ENCODE data around the gene TMCC1. TPM values are rescaled to one million over a fixed set of nuclear protein-coding genes. Genes with fewer than 3 reads are reported as not detected.
A peak's percentile ranks its signal among the peaks of the same experiment; 100 is the strongest.

Gene TMCC1
- total RNA-seq, 2 donors from 2014 or later = 41.0 to 51.1 TPM

- DNase-seq = no peak
- Mint-ChIP-seq H3K9me3 (no peaks in the 10 kb centered on the region), H3K27ac (peak overlapping the region; percentile 76), H3K36me3 (ENCODE audit: low read depth) (peaks cover 3% of the 10 kb centered on the region), H3K4me3 (peak overlapping the region; percentile 77), H3K27me3 (ENCODE audit: insufficient read depth) (peaks cover 17% of the 10 kb centered on the region), H3K4me1 (peaks cover 57% of the 10 kb centered on the region)
- peaks cover 11% of the 10 kb centered on the region for H3K4me1 ChIP-seq (ENCODE audit: control insufficient read depth, insufficient read depth, low read length)
- no peak overlapping the region for H3K27ac ChIP-seq (ENCODE audit: low read depth, low read length)
- WGBS, 2 experiments (ENCODE audit: insufficient coverage in 1 of 2, insufficient read length in 1 of 2) = 80 to 82% methylated on average over 5 to 8 of the region's 8 CpGs
- H3K4me3 ChIP-seq (ENCODE audit: low read length) = peak overlapping the region; percentile 73
- no peak overlapping the region for H3K9ac ChIP-seq (ENCODE audit: extremely low read depth, low read length, poor library complexity, severe bottlenecking)
- TF ChIP-seq, protein P1, sequence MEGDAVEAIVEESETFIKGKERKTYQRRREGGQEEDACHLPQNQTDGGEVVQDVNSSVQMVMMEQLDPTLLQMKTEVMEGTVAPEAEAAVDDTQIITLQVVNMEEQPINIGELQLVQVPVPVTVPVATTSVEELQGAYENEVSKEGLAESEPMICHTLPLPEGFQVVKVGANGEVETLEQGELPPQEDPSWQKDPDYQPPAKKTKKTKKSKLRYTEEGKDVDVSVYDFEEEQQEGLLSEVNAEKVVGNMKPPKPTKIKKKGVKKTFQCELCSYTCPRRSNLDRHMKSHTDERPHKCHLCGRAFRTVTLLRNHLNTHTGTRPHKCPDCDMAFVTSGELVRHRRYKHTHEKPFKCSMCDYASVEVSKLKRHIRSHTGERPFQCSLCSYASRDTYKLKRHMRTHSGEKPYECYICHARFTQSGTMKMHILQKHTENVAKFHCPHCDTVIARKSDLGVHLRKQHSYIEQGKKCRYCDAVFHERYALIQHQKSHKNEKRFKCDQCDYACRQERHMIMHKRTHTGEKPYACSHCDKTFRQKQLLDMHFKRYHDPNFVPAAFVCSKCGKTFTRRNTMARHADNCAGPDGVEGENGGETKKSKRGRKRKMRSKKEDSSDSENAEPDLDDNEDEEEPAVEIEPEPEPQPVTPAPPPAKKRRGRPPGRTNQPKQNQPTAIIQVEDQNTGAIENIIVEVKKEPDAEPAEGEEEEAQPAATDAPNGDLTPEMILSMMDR (conservative IDR thresholded peaks at IDR 0.05) = no peak
- H3K36me3 ChIP-seq (ENCODE audit: control insufficient read depth, insufficient read depth, low read length) = no peaks in the 10 kb centered on the region
- no peaks in the 10 kb centered on the region for H3K9me3 ChIP-seq (ENCODE audit: control insufficient read depth, low read length)
- H3K27me3 ChIP-seq (ENCODE audit: control insufficient read depth, insufficient read depth, low read length, poor library complexity, severe bottlenecking) = peaks cover 20% of the 10 kb centered on the region
These were observed 289.3 kb downstream of the TMCC1 start for GRCh38 chr3:129603991-129604749.

DNA sequence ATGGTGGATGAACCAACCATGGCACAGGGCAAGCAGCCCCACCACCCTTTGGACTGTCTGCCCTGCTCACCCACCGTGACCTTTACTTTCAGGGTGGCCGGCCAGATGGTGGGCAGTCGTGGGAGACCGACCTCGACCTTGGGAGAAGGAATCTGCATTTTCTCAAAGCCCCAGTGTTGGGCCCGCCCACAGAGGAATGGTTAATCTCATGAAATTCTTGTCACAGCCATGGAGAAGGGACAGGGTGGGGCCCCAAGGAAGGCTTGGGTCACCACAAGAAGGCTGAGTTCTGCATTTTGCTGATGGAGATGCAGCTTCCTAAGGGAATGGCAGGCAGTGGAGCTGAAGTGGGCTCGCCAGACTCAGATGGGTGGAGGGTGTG lies 290.0 kb downstream of the TMCC1 start:
- peaks cover 20% of the 10 kb centered on the region for H3K27me3 ChIP-seq (ENCODE audit: control insufficient read depth, insufficient read depth, low read length, poor library complexity, severe bottlenecking)
- no peaks in the 10 kb centered on the region for H3K9me3 Mint-ChIP-seq
- H3K27me3 Mint-ChIP-seq (ENCODE audit: insufficient read depth) = peaks cover 15% of the 10 kb centered on the region
- TF ChIP-seq, protein P1 (conservative IDR thresholded peaks at IDR 0.05) = no peak
- no peaks in the 10 kb centered on the region for H3K36me3 ChIP-seq (ENCODE audit: control insufficient read depth, insufficient read depth, low read length)
- peaks cover 11% of the 10 kb centered on the region for H3K4me1 ChIP-seq (ENCODE audit: control insufficient read depth, insufficient read depth, low read length)
- H3K9me3 ChIP-seq (ENCODE audit: control insufficient read depth, low read length) = no peaks in the 10 kb centered on the region
- peak overlapping the region; percentile 76 for H3K27ac Mint-ChIP-seq
- no peak for DNase-seq
- peaks cover 3% of the 10 kb centered on the region for H3K36me3 Mint-ChIP-seq (ENCODE audit: low read depth)
- peaks cover 58% of the 10 kb centered on the region for H3K4me1 Mint-ChIP-seq
- peak overlapping the region; percentile 77 for H3K4me3 Mint-ChIP-seq
- H3K4me3 ChIP-seq (ENCODE audit: low read length) = no peak overlapping the region
- 67 to 100% methylated on average over 3 to 7 of the region's 7 CpGs for WGBS, 2 experiments (ENCODE audit: insufficient coverage in 1 of 2, insufficient read length in 1 of 2)
- H3K9ac ChIP-seq (ENCODE audit: extremely low read depth, low read length, poor library complexity, severe bottlenecking) = peak overlapping the region; percentile 18
- peak overlapping the region; percentile 44 for H3K27ac ChIP-seq (ENCODE audit: low read depth, low read length)

DNA sequence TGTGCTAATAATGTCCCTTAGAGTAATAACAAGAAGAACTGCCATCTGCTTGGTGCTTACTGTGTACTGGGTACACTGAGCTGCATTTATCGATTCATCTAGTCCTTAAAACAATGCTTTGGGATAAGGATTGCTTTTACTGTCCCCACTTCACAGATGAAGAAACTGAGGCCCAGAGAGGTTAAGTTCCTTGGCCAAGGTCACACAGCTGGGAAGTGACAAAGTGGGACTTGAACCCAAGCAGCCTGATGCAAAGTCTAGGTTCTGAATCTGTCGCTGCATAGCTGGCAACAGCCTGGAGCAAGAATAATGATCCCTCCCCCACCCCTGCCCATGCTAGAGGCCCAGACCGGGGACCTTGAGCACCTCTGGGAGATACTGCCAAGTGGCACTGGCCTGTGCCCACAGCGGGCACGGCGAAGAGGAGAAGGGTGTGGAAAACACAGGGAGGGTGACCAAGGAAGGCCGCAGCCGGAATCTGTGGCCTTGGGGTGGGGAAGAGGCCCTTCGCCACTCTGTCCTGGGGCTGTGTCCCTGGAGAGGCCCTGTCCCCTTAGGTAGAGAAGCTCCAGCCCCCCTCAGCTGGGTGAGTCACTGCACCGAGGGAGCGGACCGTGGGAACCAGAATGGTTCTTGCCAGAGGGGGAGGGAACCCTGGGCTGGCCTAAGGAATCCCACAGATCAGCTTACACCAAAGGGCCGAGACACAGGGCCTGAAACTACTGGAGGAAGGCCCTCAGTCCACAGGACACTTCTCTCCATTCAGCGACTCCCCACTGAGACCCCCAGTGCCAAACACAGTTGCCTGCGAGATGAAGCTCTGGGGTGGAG lies 290.6 kb downstream of the TMCC1 start:
- TF ChIP-seq, protein P1 (conservative IDR thresholded peaks at IDR 0.05) = no peak
- DNase-seq = peak; percentile 93
- H3K4me1 Mint-ChIP-seq = peaks cover 59% of the 10 kb centered on the region
- peaks cover 20% of the 10 kb centered on the region for H3K27me3 ChIP-seq (ENCODE audit: control insufficient read depth, insufficient read depth, low read length, poor library complexity, severe bottlenecking)
- H3K27ac Mint-ChIP-seq = peak overlapping the region; percentile 76
- H3K9ac ChIP-seq (ENCODE audit: extremely low read depth, low read length, poor library complexity, severe bottlenecking) = peak overlapping the region; percentile 18
- no peaks in the 10 kb centered on the region for H3K36me3 ChIP-seq (ENCODE audit: control insufficient read depth, insufficient read depth, low read length)
- peaks cover 3% of the 10 kb centered on the region for H3K36me3 Mint-ChIP-seq (ENCODE audit: low read depth)
- H3K27ac ChIP-seq (ENCODE audit: low read depth, low read length) = peak overlapping the region; percentile 44
- no peak overlapping the region for H3K4me3 ChIP-seq (ENCODE audit: low read length)
- H3K4me3 Mint-ChIP-seq = peak overlapping the region; percentile 77
- H3K4me1 ChIP-seq (ENCODE audit: control insufficient read depth, insufficient read depth, low read length) = peaks cover 11% of the 10 kb centered on the region
- WGBS, 2 experiments (ENCODE audit: insufficient coverage in 1 of 2, insufficient read length in 1 of 2) = 66 to 78% methylated on average over 7 to 15 of the region's 15 CpGs
- H3K9me3 ChIP-seq (ENCODE audit: control insufficient read depth, low read length) = no peaks in the 10 kb centered on the region
- no peaks in the 10 kb centered on the region for H3K9me3 Mint-ChIP-seq
- H3K27me3 Mint-ChIP-seq (ENCODE audit: insufficient read depth) = peaks cover 15% of the 10 kb centered on the region

Data from endodermal cell (in vitro differentiated cells).